Activated CD4-positive, CD25-positive, alpha-beta regulatory T cell treated with anti-CD3 and anti-CD28 coated beads, Interleukin-2, amount 50 U/mL, for 72 hours (primary cell): ENCODE results near the gene DCLRE1A.

Experiments used
- DNase-seq: peaks from one replicate; pipeline ENCODE4 v3.0.0; 2021

DCLRE1A gene

GRCh38 chr10:113854013-113854760 lies at the start of gene DCLRE1A, which contains the start of gene NHLRC2:
TSS of gene DCLRE1A (minus strand) at chr10:113854082. CDS start at chr10:113853182, 900 bp downstream.
TSS of gene NHLRC2 (plus strand) at chr10:113854661. CDS start at chr10:113854873, 212 bp downstream.
- DNase-seq = peak; percentile 59

- no peak for DNase-seq
Measured at GRCh38 chr10:113899952-113900598, 46.2 kb upstream of the DCLRE1A start.

- no peak for DNase-seq
Measured at GRCh38 chr10:113897693-113898618, 44.1 kb upstream of the DCLRE1A start.

DNA sequence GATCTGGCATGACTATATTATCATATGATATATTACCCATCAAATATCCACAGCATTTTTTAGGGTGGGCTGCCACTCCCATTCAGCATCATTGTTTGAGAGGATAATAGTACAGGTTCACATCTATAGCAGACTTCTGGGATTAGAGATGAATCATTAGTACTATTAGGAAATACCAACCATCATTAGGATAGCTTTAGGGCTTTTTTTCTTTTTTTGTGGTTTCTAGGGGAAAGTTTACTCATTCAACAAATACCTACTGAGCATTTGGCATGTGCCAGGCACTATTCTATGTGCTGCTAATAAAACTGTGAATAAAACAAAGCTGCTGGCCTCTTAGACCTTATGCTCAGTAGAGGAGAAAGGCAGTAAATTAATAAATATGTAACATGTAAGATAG lies 41.1 kb upstream of the DCLRE1A start:
- DNase-seq = no peak

- no peak for DNase-seq
Measured at GRCh38 chr10:113894581-113894980, 40.7 kb upstream of the DCLRE1A start.

- DNase-seq = no peak
Measured at GRCh38 chr10:113893570-113893969, 39.7 kb upstream of the DCLRE1A start.

GRCh38 chr10:113891476-113891875 lies 37.6 kb upstream of the DCLRE1A start:
- DNase-seq = no peak

- no peak for DNase-seq
Measured at GRCh38 chr10:113890769-113891168, 36.9 kb upstream of the DCLRE1A start.

GRCh38 chr10:113889911-113890310 lies 36.0 kb upstream of the DCLRE1A start:
- no peak for DNase-seq

- DNase-seq = no peak
Measured at GRCh38 chr10:113882240-113882639, 28.4 kb upstream of the DCLRE1A start.

GRCh38 chr10:113880236-113880635 lies 26.4 kb upstream of the DCLRE1A start:
- no peak for DNase-seq

DNA sequence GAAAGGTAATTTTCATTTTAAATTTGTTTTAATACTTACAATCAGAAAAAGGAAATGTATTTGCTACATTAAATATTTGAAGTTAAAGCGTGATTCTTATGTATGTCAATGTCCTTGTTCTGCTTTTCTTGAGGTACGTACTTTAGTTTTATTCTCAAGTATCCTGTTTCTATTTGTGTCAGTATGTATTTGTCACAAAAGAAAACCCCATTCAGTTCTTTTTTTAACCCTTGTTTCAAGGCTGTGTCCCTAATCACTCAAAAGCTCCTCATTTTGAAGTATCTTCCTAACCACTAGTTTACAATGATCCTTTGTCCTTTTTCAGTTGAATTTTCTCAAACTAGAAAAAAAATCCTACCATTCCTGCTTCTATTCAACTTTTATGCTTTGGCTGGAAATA lies 25.8 kb upstream of the DCLRE1A start:
- no peak for DNase-seq

DNA sequence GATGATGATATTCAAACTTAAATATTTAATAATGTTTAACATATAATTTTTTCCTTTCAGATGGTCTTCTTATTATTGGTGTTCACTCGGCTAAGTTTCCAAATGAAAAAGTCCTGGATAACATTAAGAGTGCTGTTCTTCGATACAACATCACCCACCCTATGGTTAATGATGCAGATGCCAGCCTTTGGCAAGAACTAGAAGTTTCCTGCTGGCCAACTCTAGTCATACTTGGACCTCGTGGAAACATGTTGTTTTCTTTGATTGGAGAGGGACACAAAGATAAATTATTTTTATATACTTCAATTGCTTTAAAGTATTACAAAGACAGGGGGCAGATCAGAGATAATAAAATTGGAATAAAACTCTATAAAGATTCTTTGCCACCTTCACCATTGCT lies 22.6 kb upstream of the DCLRE1A start:
- DNase-seq = no peak

- DNase-seq = no peak
Measured at GRCh38 chr10:113875212-113875611, 21.3 kb upstream of the DCLRE1A start.

- no peak for DNase-seq
Measured at GRCh38 chr10:113872139-113873030, 18.5 kb upstream of the DCLRE1A start.

DNA sequence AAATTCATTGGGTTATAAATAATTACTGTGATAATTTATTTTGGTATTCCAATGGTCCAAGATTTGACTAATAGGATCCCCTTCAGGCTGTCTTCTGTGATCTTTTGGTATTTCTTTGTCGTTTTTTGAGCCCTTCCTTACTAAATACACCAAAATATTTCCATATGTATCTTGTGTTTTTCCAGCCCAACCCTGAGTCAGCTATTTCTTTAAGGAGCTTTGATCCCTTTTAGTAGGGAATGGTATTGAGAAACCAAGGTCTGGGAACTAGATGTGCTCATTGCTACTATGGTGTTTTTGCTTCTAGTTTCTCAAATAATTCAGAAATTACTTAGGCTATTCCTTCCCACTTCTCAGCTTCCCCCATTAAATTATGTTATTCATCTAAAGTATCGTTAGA lies 15.9 kb upstream of the DCLRE1A start:
- no peak for DNase-seq

GRCh38 chr10:113867904-113868303 lies 14.0 kb upstream of the DCLRE1A start:
- DNase-seq = no peak

- no peak for DNase-seq
Measured at GRCh38 chr10:113866551-113867394, 12.9 kb upstream of the DCLRE1A start.

- no peak for DNase-seq
Measured at GRCh38 chr10:113865901-113866300, 12.0 kb upstream of the DCLRE1A start.

GRCh38 chr10:113859261-113859660 lies 5.4 kb upstream of the DCLRE1A start:
- DNase-seq = no peak

- DNase-seq = no peak
Measured at GRCh38 chr10:113858541-113858940, 4.7 kb upstream of the DCLRE1A start.
